Measurements from ENCODE around the gene KLHL2.

The KLHL2 gene

DNA sequence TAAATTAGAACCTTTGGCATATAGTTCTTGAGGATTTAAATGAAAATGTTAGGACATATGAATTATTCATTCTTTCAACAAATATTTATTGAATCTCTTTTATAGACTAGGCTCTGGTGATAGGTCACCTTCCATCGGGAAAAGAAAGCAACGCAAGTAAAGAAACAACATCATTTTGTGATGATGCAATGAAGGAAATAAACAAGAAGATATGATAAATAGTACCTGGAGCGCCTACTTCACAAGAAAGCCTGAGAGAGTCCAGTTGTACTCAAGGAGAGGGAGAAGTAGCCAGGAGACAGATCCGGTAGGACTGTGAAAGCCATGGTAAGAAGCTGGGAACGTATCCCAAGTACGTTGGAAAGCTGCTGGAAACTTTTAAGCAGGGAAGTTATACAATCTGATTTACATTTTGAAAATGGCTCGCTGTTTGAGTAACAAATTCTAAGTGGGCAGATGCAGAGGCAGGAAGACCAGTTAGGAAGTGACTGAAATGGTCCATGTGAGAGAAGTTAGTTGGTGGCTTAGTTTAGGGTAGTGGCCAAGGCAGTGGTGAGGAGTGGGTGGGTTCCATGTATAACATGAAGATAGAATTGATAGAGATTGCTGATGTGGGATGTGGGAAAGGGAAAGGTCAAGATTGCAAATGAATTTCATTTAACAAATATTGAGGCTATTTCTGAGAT lies 153.8 kb downstream of the KLHL2 start:
- peaks cover 5 to 14% of the 10 kb centered on the region in 2 donors for H3K4me1 ChIP-seq (ENCODE audit: control insufficient read depth in 2 of 2, insufficient read depth in 2 of 2, low read length in 2 of 2)

DNA sequence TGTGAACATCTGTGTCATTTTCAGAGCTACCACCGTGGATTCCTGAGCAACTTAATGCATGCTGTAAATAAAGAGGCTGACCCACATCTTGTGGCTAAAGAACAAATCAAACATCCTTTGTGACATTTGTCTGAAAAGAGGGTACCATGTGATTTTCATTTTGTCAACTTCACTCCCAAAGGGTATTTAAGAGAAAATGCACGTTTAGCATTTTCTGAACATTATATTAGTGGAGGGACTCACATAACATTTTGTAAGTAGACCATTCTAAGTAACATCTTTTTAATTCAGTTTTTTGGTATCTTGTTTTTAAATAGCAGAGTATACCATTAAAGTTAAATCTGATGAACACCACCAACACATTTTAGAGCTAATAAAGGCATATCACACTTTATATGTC lies 154.4 kb downstream of the KLHL2 start:
- Histone ChIP-seq H3K4me1 (ENCODE audit: control insufficient read depth in 2 of 2, insufficient read depth in 2 of 2, low read length in 2 of 2) (peaks cover 5 to 14% of the 10 kb centered on the region in 2 donors), H3K4me3 (ENCODE audit: low read length in 2 of 2) (no peak overlapping the region), H3K9me3 (ENCODE audit: control insufficient read depth in 2 of 2, low read length in 2 of 2) (no peaks in the 10 kb centered on the region), H3K27me3 (ENCODE audit: control insufficient read depth in 2 of 2, insufficient read depth in 2 of 2, low read length in 2 of 2) (no peaks in the 10 kb centered on the region), H3K27ac (ENCODE audit: low read depth in 2 of 2, low read length in 2 of 2) (no peak overlapping the region), H3K9ac (ENCODE audit: low read depth in 1 of 2, low read length in 2 of 2) (no peak overlapping the region), H3K36me3 (ENCODE audit: control insufficient read depth in 2 of 2, insufficient read depth in 2 of 2, low read length in 2 of 2) (no peaks in the 10 kb centered on the region)

More for the DNA sequence above, 153.8 kb downstream of the KLHL2 start:
- H3K27ac ChIP-seq (ENCODE audit: low read depth in 2 of 2, low read length in 2 of 2), result no peak overlapping the region
- H3K4me3 ChIP-seq (ENCODE audit: low read length in 2 of 2), result no peak overlapping the region
- H3K9ac ChIP-seq (ENCODE audit: low read depth in 1 of 2, low read length in 2 of 2), result no peak overlapping the region
- H3K27me3 ChIP-seq (ENCODE audit: control insufficient read depth in 2 of 2, insufficient read depth in 2 of 2, low read length in 2 of 2), result no peaks in the 10 kb centered on the region
- no peaks in the 10 kb centered on the region for H3K36me3 ChIP-seq (ENCODE audit: control insufficient read depth in 2 of 2, insufficient read depth in 2 of 2, low read length in 2 of 2)
- no peaks in the 10 kb centered on the region for H3K9me3 ChIP-seq (ENCODE audit: control insufficient read depth in 2 of 2, low read length in 2 of 2)

DNA sequence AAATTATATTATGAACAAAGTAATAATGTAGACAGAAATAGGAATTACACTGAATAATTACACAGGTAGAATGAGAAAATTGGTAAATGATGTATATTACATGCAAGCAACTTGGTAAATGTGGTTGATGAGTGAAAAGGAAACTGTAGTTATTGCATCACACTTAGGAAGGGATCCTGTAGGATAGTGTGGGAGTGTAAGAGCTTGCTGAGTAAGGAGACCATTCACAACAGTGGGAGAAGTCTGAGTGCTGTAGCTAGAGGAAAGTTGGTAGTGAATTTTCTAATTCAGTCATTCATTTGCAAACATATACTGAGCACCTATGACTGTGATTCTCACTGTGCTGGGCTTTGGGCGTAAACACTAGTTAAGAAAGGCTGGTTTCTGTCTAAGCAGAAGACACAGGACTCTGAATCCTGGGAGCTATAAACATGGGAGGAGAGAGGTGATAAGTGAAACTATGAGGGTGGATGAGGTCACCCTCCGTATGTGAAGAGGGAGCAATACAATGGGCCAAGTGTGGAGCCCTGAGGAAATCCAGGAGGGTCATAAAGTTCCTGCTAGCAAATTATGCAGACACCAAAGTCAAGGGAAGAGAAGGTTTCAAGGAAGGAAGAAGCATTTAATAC lies 157.2 kb downstream of the KLHL2 start:
- H3K36me3 ChIP-seq (ENCODE audit: control insufficient read depth in 2 of 2, insufficient read depth in 2 of 2, low read length in 2 of 2), result no peaks in the 10 kb centered on the region
- H3K27me3 ChIP-seq (ENCODE audit: control insufficient read depth in 2 of 2, insufficient read depth in 2 of 2, low read length in 2 of 2), result no peaks in the 10 kb centered on the region
- peaks cover 5 to 14% of the 10 kb centered on the region in 2 donors for H3K4me1 ChIP-seq (ENCODE audit: control insufficient read depth in 2 of 2, insufficient read depth in 2 of 2, low read length in 2 of 2)
- no peaks in the 10 kb centered on the region for H3K9me3 ChIP-seq (ENCODE audit: control insufficient read depth in 2 of 2, low read length in 2 of 2)
- H3K4me3 ChIP-seq (ENCODE audit: low read length in 2 of 2), result peak overlapping the region in 1 of 2 donors; percentile 14
- H3K27ac ChIP-seq (ENCODE audit: low read depth in 2 of 2, low read length in 2 of 2), result peak overlapping the region; percentile 72 to 74
- H3K9ac ChIP-seq (ENCODE audit: low read depth in 1 of 2, low read length in 2 of 2), result peak overlapping the region; percentile 5 to 37

DNA sequence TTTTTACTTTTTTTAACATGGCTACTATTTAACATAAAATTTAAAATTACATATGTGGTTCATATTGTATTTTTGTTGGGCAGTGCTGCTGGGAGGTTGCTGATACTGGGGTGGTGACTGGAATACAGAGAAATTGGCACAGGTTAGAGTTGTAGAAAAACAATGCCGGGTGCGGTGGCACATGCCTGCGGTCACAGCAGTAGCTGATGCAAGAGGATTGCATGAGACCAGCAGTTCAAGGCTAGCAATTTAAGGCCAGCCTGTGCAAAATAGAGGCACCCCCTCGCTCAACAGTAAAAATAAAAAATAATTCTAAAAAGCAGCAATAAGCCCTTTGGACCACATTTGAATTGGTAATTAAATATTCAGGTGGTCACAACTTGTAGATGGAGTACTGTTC lies 159.7 kb downstream of the KLHL2 start:
- Histone ChIP-seq H3K9ac (ENCODE audit: low read depth in 1 of 2, low read length in 2 of 2) (no peak overlapping the region), H3K9me3 (ENCODE audit: control insufficient read depth in 2 of 2, low read length in 2 of 2) (no peaks in the 10 kb centered on the region), H3K27me3 (ENCODE audit: control insufficient read depth in 2 of 2, insufficient read depth in 2 of 2, low read length in 2 of 2) (no peaks in the 10 kb centered on the region), H3K36me3 (ENCODE audit: control insufficient read depth in 2 of 2, insufficient read depth in 2 of 2, low read length in 2 of 2) (no peaks in the 10 kb centered on the region), H3K4me3 (ENCODE audit: low read length in 2 of 2) (no peak overlapping the region), H3K4me1 (ENCODE audit: control insufficient read depth in 2 of 2, insufficient read depth in 2 of 2, low read length in 2 of 2) (peaks cover 5 to 14% of the 10 kb centered on the region in 2 donors), H3K27ac (ENCODE audit: low read depth in 2 of 2, low read length in 2 of 2) (no peak overlapping the region)

DNA sequence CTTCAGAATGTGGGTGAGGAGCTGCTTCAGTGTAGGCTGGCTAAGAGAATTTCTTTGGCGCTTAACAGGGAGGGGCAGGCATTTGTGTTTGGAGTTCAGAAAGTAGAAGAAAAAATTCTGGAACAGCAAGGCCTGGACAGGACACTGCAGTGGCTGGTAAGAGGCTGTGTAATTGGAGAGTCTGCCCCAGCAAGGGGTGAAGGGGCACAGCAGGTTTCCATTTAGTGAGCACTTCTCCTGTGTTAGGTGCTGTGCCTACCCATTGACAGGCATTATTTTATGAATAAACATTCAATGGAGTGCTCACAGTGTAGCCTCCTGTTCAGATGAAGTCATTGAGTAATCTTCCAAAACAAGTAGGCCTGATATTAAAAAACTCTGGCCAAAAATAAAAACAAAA lies 160.8 kb downstream of the KLHL2 start:
- H3K36me3 ChIP-seq (ENCODE audit: control insufficient read depth in 2 of 2, insufficient read depth in 2 of 2, low read length in 2 of 2), result no peaks in the 10 kb centered on the region
- H3K9ac ChIP-seq (ENCODE audit: low read depth in 1 of 2, low read length in 2 of 2), result no peak overlapping the region
- peaks cover 5 to 14% of the 10 kb centered on the region in 2 donors for H3K4me1 ChIP-seq (ENCODE audit: control insufficient read depth in 2 of 2, insufficient read depth in 2 of 2, low read length in 2 of 2)
- no peak overlapping the region for H3K4me3 ChIP-seq (ENCODE audit: low read length in 2 of 2)
- H3K27me3 ChIP-seq (ENCODE audit: control insufficient read depth in 2 of 2, insufficient read depth in 2 of 2, low read length in 2 of 2), result no peaks in the 10 kb centered on the region
- no peak overlapping the region for H3K27ac ChIP-seq (ENCODE audit: low read depth in 2 of 2, low read length in 2 of 2)
- H3K9me3 ChIP-seq (ENCODE audit: control insufficient read depth in 2 of 2, low read length in 2 of 2), result no peaks in the 10 kb centered on the region

DNA sequence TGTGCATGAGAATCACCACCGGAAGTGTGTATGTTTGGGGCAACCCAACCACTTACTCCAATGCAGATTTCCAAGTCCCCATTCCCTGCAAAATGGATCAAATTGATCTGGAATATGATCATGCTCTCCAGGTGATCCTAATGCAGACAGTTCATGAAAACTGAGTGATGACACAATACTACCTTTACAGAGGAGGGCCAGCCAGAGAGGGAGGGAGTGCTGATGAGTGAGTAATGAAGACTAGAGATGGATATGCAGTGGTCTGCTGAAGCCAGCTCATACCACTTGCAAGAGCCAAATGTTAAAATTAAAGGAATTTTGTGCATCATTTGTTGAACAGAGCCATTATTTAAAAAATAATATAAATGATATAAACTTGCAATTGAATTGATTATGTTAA lies 161.2 kb downstream of the KLHL2 start:
- no peaks in the 10 kb centered on the region for H3K27me3 ChIP-seq (ENCODE audit: control insufficient read depth in 2 of 2, insufficient read depth in 2 of 2, low read length in 2 of 2)
- no peak overlapping the region for H3K9ac ChIP-seq (ENCODE audit: low read depth in 1 of 2, low read length in 2 of 2)

DNA sequence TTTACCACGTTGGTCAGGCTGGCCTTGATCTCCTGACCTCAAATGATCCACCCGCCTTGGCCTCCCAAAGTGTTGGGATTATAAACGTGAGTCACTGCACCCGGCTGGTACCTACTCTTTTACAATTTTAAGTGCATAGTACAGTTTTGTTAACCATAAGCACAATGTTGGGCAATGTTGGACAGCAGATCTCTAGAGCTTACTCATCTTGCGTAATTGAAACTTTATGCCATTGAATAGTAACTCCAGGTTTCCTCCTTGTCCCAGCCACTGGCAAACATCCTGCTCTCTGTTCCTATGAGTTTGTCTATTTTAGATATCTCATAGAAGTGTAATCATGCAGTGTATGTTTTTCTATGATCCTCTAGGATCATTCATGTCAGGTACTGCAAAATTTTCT lies 162.2 kb downstream of the KLHL2 start:
- H3K9me3 ChIP-seq (ENCODE audit: control insufficient read depth in 2 of 2, low read length in 2 of 2), result no peaks in the 10 kb centered on the region
- H3K4me3 ChIP-seq (ENCODE audit: low read length in 2 of 2), result no peak overlapping the region
- H3K4me1 ChIP-seq (ENCODE audit: control insufficient read depth in 2 of 2, insufficient read depth in 2 of 2, low read length in 2 of 2), result peaks cover 5 to 9% of the 10 kb centered on the region in 2 donors
- no peaks in the 10 kb centered on the region for H3K36me3 ChIP-seq (ENCODE audit: control insufficient read depth in 2 of 2, insufficient read depth in 2 of 2, low read length in 2 of 2)
- H3K27me3 ChIP-seq (ENCODE audit: control insufficient read depth in 2 of 2, insufficient read depth in 2 of 2, low read length in 2 of 2), result no peaks in the 10 kb centered on the region
- H3K9ac ChIP-seq (ENCODE audit: low read depth in 1 of 2, low read length in 2 of 2), result no peak overlapping the region
- no peak overlapping the region for H3K27ac ChIP-seq (ENCODE audit: low read depth in 2 of 2, low read length in 2 of 2)

More for the DNA sequence above, 161.2 kb downstream of the KLHL2 start:
- Histone ChIP-seq H3K4me1 (ENCODE audit: control insufficient read depth in 2 of 2, insufficient read depth in 2 of 2, low read length in 2 of 2) (peaks cover 5 to 14% of the 10 kb centered on the region in 2 donors), H3K9me3 (ENCODE audit: control insufficient read depth in 2 of 2, low read length in 2 of 2) (no peaks in the 10 kb centered on the region), H3K27ac (ENCODE audit: low read depth in 2 of 2, low read length in 2 of 2) (no peak overlapping the region), H3K36me3 (ENCODE audit: control insufficient read depth in 2 of 2, insufficient read depth in 2 of 2, low read length in 2 of 2) (no peaks in the 10 kb centered on the region), H3K4me3 (ENCODE audit: low read length in 2 of 2) (no peak overlapping the region)

DNA sequence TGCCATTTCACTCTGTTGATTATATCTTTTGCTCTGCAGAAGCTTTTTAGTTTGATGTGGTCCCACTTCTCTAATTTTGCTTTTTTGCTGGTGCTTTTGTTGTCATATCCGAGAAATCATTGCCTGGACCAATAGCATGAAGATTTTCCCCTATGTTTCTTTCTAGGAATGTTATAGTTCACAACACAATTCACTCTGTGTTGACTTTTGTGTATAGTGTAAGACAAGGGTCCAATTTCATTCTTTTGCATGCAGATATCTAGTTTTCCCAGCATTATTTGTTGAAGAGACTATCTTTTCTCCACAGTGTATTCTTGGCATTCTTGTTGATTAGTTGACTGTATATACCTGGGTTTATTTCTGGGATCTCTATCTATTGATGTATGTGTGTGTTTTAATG lies 163.2 kb downstream of the KLHL2 start:
- no peak overlapping the region for H3K4me3 ChIP-seq (ENCODE audit: low read length in 2 of 2)
- peaks cover 0 to 2% of the 10 kb centered on the region in 2 donors for H3K9me3 ChIP-seq (ENCODE audit: control insufficient read depth in 2 of 2, low read length in 2 of 2)
- no peak overlapping the region for H3K9ac ChIP-seq (ENCODE audit: low read depth in 1 of 2, low read length in 2 of 2)
- no peaks in the 10 kb centered on the region for H3K36me3 ChIP-seq (ENCODE audit: control insufficient read depth in 2 of 2, insufficient read depth in 2 of 2, low read length in 2 of 2)
- no peaks in the 10 kb centered on the region for H3K27me3 ChIP-seq (ENCODE audit: control insufficient read depth in 2 of 2, insufficient read depth in 2 of 2, low read length in 2 of 2)
- peaks cover 0 to under 1% of the 10 kb centered on the region in 2 donors for H3K4me1 ChIP-seq (ENCODE audit: control insufficient read depth in 2 of 2, insufficient read depth in 2 of 2, low read length in 2 of 2)
- no peak overlapping the region for H3K27ac ChIP-seq (ENCODE audit: low read depth in 2 of 2, low read length in 2 of 2)
